AG04450 (cell line): ENCODE results near the gene THOP1. TPM values are rescaled to one million over a fixed set of nuclear protein-coding genes. Genes with fewer than 3 reads are reported as not detected.

Experiments
- CTCF ChIA-PET: fragments of 300-600, 350-600 bp; formaldehyde crosslinking; extraction: SDS; loops from one replicate; lab custom pipeline; 2022; ENCODE audit warnings: antibody characterized with exemption, inconsistent platforms; lab: Charles Lee
- POLR2A ChIA-PET: fragments of 350-600 bp; formaldehyde crosslinking; extraction: SDS; loops from one replicate; lab custom pipeline; 2021; ENCODE audit warnings: antibody characterized with exemption, inconsistent platforms; lab: Yijun Ruan, JAX
- DNase-seq: peaks from one replicate; pipeline ENCODE4 v3.0.0-alpha.2; 2011; ENCODE audit warnings: low read depth, low spot score
- H3K27ac ChIP-seq: one replicate; pipeline ENCODE4 v1.5.1; 2012; ENCODE audit warnings: low read depth, low read length, control low read depth
- H3K27me3 ChIP-seq: one replicate; pipeline ENCODE4 v1.6.0; 2012; ENCODE audit warnings: low read length; ENCODE audit not compliant: control insufficient read depth, insufficient read depth
- H3K4me3 ChIP-seq: 2 replicates; pipeline ENCODE4 v1.5.1; 2011; ENCODE audit warnings: mild to moderate bottlenecking, low read depth, low read length, control low read depth
- H3K9me3 ChIP-seq: 2 replicates; pipeline ENCODE4 v1.5.1; 2012; ENCODE audit warnings: low read length; ENCODE audit not compliant: control insufficient read depth, insufficient read depth
- polyA plus RNA-seq: library from polyadenylated mRNA; depleted of rRNA; stranded (reverse); fragments of >200 nt; gene quantifications from 2 replicates; pipeline ENCODE4 v1.2.3, GENCODE V29; 2011
- TF ChIP-seq, protein P1 (sequence below): IDR thresholded peaks from 2 replicates; pipeline ENCODE4 v1.5.1; 2011; ENCODE audit warnings: low read depth, low read length, control low read depth, inconsistent platforms

THOP1 gene
- polyA plus RNA-seq, 1 experiment, result 35.4 TPM

DNA sequence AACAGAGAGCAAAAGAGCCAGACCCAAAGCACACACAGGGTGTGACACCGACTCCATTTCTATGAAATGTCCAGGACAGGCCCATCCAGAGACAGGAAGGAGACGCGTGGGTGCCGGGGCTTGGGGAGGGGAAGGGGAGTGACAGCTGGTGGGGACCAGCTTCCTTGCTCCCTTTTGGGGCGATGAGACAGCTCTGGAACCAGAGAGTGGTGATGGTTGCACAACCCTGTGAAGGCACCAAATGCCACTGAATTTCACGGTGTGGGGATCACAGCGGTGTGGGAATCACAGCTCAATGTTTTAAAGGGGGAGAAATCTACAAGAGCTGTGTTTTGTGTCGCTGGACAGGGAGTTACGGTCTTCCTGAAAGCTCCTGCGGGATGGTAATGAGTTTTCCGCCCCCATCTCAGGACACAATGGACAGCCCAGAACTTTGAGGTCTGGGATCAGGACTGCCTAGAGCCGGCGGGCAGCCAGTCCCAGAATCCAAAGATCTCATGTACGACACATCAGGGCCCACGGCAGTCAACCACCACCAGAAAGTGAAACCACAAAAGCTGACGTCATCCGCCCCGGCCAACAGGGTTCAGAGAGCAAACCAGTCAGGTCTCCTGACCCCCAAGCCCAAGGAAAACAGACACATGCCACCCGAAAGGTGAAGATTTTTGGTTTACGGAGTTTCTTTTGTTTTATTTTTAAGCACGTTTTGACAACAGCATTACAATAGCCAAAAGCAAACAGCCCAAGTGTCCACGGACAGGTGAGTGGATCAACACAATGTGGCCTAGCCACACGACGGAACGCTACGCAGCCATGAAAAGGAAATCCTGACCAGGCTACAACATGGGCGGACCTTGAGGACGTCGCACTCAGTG lies 9.5 kb upstream of the THOP1 start:
- no peak for DNase-seq
- Histone ChIP-seq H3K4me3 (no peak overlapping the region), H3K9me3 (peaks cover 6% of the 10 kb centered on the region), H3K27me3 (no peaks in the 10 kb centered on the region), H3K27ac (peak overlapping the region; percentile 2)
- ChIA-PET POLR2A (no interaction called here), CTCF (interaction anchor here (0.7 kb wide), 1 partner anchor 1577 kb away, joined by 4 read pairs; no protein-coding TSS in a partner anchor)
- TF ChIP-seq, protein P1, sequence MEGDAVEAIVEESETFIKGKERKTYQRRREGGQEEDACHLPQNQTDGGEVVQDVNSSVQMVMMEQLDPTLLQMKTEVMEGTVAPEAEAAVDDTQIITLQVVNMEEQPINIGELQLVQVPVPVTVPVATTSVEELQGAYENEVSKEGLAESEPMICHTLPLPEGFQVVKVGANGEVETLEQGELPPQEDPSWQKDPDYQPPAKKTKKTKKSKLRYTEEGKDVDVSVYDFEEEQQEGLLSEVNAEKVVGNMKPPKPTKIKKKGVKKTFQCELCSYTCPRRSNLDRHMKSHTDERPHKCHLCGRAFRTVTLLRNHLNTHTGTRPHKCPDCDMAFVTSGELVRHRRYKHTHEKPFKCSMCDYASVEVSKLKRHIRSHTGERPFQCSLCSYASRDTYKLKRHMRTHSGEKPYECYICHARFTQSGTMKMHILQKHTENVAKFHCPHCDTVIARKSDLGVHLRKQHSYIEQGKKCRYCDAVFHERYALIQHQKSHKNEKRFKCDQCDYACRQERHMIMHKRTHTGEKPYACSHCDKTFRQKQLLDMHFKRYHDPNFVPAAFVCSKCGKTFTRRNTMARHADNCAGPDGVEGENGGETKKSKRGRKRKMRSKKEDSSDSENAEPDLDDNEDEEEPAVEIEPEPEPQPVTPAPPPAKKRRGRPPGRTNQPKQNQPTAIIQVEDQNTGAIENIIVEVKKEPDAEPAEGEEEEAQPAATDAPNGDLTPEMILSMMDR, result no peak

DNA sequence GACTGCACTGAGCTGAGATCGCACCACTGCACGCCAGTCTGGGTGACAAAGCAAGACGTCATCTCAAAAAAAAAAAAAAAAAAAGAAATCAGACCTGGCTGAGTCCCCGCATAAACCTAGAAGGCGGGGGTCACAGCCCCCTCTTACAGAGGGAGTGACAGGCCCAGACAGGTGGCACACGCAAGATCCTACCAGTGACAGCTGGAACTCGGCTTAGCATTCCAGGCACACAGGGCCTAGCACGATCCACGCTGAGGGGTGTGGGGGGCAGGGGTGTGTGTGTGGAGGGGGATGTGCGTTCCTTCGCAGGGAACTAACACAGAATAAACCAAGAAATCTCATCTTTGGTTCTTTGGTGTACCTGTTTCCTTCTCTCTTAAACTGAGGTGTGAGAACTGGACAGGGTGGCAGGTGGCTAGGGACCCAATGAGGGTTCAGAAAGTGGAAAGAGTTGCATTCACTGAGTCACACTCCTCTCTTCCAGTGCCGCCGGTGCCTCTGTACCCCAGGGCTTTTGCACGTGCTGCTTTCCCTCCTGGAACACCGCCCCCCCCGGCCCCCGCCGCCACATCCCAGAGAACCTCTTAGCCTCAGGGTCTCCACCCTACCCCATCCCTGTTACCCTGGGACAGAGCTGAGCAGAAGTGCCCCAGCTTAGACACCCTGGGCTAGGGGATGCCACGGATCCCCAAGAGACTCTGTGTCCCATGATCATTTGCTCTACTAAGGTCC lies 7.2 kb upstream of the THOP1 start:
- H3K9me3 ChIP-seq, result peaks cover 11% of the 10 kb centered on the region
- ChIA-PET POLR2A (no interaction called here), CTCF (no interaction called here)
- no peak for DNase-seq
- TF ChIP-seq, protein P1, result no peak
- no peak overlapping the region for H3K27ac ChIP-seq
- no peak overlapping the region for H3K4me3 ChIP-seq
- no peaks in the 10 kb centered on the region for H3K27me3 ChIP-seq

DNA sequence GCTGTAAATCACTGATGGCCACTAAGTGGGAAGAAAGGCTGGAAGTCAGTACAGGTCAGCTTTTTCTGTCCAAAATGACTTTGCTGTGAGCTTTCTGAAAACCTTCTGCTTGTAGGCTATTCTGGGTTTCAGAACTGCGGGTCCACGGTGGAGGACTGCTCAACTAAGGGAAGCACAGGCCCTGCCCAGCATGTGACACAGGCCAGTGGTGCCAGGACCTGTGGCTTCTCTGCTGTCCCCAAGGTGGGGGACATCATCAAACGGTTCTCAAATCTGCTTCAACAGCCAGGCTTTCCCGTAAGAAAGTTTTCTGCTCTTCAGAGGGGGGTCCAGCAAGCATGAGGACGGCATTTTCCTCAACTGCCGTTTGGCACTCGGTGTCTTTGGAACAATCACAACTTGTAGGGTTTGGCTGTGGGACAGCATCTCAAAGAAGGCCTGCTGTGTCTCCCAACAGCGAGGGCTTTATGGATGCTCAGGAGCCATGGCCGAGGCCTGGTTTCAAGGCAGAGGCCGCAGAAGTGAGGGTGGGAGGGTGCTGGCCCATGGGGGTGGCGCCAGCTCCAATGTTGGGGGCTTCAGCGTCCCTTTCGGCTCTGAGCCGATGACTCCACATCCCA lies 6.1 kb upstream of the THOP1 start:
- ChIA-PET POLR2A (interaction anchor here (0.5 kb wide), 1 partner anchor 79 kb away, joined by 5 read pairs; no protein-coding TSS in a partner anchor), CTCF (no interaction called here)
- Histone ChIP-seq H3K27me3 (no peaks in the 10 kb centered on the region), H3K27ac (no peak overlapping the region), H3K4me3 (no peak overlapping the region), H3K9me3 (peaks cover 8% of the 10 kb centered on the region)
- TF ChIP-seq, protein P1, result no peak
- no peak for DNase-seq

DNA sequence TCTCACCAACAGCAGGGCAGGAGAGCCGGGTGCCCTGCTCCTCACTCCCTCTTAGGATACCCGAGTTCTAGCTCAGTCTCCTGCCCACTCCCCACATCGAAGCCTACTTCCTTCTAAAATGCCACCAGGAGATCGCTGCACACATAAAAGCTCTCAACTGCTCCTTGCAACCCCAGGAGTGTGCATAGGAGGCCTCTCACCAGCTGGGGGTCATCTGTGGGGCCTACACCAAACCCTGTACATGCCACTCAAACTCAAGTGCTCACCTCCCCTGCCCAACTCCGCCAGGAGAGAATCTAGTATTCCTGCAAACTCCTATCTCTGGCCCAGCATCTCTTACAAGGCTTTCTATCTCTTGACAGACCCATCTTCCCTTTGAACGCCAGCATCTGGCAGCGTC lies 5.0 kb upstream of the THOP1 start:
- TF ChIP-seq, protein P1, result no peak
- no peak for DNase-seq
- Histone ChIP-seq H3K4me3 (no peak overlapping the region), H3K27ac (no peak overlapping the region), H3K9me3 (peaks cover 5% of the 10 kb centered on the region), H3K27me3 (no peaks in the 10 kb centered on the region)
- ChIA-PET POLR2A (no interaction called here), CTCF (no interaction called here)
